ENCODE data around the gene FABP3.

FABP3 gene

DNA sequence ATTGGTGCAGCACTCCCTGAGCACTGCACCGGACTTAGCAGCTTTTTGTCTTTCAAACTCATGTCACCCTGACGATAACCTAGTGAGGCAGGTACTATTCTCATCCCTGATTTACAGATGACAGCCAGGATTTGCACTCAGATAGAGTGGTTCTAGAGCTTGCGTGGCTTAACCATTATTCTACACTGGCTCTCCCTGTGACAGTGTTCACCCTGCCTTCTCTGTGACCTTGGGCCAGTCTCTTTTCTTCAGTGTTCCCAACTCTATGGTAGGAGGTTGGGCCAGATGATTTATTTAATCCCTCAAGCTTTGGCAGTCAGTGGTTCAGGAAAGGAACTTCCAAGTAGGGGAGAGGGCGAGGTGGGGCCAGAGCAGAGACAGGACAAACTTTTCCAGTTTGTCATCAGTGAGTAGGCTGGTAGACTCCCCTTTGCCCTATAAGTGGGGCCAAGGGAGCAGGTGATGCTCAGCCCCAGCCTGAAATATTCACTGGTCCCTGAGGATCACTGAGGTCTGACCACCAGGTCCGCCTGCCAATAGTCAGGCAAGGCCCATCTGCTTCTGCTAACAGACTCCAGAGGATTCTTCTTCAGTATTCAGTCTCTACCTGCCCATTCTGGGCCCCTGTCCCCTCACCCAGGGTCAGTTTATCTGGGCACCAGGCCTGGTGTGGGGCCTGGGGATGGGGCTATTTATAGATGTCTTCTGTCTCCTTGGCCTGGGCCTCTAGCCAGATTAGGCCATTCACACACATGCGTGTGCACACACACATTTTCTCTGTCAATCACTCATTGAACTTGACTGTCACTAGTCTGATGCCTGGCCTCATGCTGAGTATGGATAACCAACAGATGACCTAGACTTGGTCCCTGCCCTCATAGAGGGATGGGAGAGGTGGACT lies 8.8 kb upstream of the FABP3 start:
- 94% methylated on average over 5 of the region's 6 CpGs for WGBS (ENCODE audit: insufficient coverage)
- peaks cover 0 to 2% (median 0%) of the 10 kb centered on the region in 5 experiments for H3K27me3 ChIP-seq (replicated peaks in 2 of 5; ENCODE audit: control insufficient read depth in 4 of 5, insufficient read depth in 5 of 5, low read length in 4 of 5)
- ChIA-PET POLR2A (no interaction called here), CTCF (interaction anchor here (0.7 kb wide), 1 partner anchor 12 kb away, joined by 3 read pairs; no protein-coding TSS in a partner anchor)
- H3K4me3 ChIP-seq (ENCODE audit: control insufficient read depth in 1 of 7, extremely low read depth in 1 of 7, insufficient read depth in 4 of 7, low read depth in 2 of 7, low read length in 6 of 7), result no peak overlapping the region
- H3K27ac ChIP-seq (ENCODE audit: insufficient read depth in 1 of 2, low read depth in 1 of 2, low read length in 2 of 2, poor library complexity in 1 of 2, severe bottlenecking in 2 of 2), result no peak overlapping the region
- no peak for DNase-seq
- no peaks in the 10 kb centered on the region for H3K36me3 ChIP-seq (ENCODE audit: control insufficient read depth in 4 of 4, insufficient read depth in 4 of 4, low read length in 3 of 4)
- H3K4me1 ChIP-seq (ENCODE audit: control extremely low read depth in 1 of 4, control insufficient read depth in 4 of 4, insufficient read depth in 4 of 4, low read length in 3 of 4), result no peaks in the 10 kb centered on the region
- H3K9me3 ChIP-seq (ENCODE audit: control extremely low read depth in 1 of 5, control insufficient read depth in 4 of 5, insufficient read depth in 2 of 5, low read depth in 1 of 5, low read length in 4 of 5), result no peaks in the 10 kb centered on the region

DNA sequence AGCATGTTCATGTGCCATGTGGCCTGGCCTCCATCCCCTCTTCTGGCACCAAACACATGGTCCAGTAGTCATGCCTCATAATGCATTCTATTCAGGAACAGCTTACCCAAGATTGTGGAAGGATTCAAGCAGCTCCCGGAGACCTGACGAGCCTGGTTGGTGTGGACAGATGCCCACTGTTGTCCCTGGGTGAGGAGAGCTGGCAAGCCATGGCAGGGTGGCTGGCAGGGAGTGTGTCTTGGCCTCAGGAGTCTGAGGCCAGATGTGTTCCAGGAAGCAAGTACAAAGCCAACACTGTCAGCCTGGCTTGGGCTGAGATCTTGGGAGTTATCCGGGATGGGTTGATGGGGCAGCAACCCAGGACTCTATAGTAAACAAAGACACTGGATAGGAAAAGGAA lies 7.3 kb upstream of the FABP3 start:
- Histone ChIP-seq H3K4me3 (ENCODE audit: control insufficient read depth in 1 of 7, extremely low read depth in 1 of 7, insufficient read depth in 4 of 7, low read depth in 2 of 7, low read length in 6 of 7) (no peak overlapping the region), H3K27ac (ENCODE audit: insufficient read depth in 1 of 2, low read depth in 1 of 2, low read length in 2 of 2, poor library complexity in 1 of 2, severe bottlenecking in 2 of 2) (no peak overlapping the region), H3K27me3 (replicated peaks in 2 of 5; ENCODE audit: control insufficient read depth in 4 of 5, insufficient read depth in 5 of 5, low read length in 4 of 5) (peaks cover 0 to 2% (median 0%) of the 10 kb centered on the region in 5 experiments), H3K36me3 (ENCODE audit: control insufficient read depth in 4 of 4, insufficient read depth in 4 of 4, low read length in 3 of 4) (no peaks in the 10 kb centered on the region), H3K4me1 (ENCODE audit: control extremely low read depth in 1 of 4, control insufficient read depth in 4 of 4, insufficient read depth in 4 of 4, low read length in 3 of 4) (no peaks in the 10 kb centered on the region), H3K9me3 (ENCODE audit: control extremely low read depth in 1 of 5, control insufficient read depth in 4 of 5, insufficient read depth in 2 of 5, low read depth in 1 of 5, low read length in 4 of 5) (no peaks in the 10 kb centered on the region)
- WGBS (ENCODE audit: insufficient coverage), result 100% methylated on average over 3 of the region's 3 CpGs
- no peak for DNase-seq
- CTCF ChIA-PET, result interaction anchor here (0.9 kb wide), 1 partner anchor 195 kb away, joined by 3 read pairs; no protein-coding TSS in a partner anchor
- POLR2A ChIA-PET, result no interaction called here

DNA sequence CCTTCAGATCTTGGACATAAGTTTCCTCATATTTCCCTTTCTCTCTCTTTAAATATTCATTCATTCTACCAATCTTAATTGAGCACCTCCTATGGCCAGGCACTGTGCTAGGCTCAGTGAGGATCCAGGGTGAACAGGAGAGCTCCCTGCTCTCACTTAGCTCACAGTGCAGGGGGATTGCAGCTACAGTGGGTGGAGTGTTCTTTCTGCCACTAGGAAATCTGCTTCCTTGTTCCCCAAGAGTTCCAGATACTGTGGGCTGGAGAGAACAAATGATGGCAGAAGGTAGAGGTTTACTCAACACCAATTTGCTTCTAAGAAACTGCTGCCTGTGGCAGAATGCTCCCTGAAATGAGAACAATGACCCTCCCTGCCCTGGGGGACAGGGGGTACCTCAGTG lies 5.1 kb upstream of the FABP3 start:
- peaks cover 0 to 2% (median 0%) of the 10 kb centered on the region in 5 experiments for H3K27me3 ChIP-seq (replicated peaks in 2 of 5; ENCODE audit: control insufficient read depth in 4 of 5, insufficient read depth in 5 of 5, low read length in 4 of 5)
- no peak for DNase-seq
- H3K27ac ChIP-seq (ENCODE audit: insufficient read depth in 1 of 2, low read depth in 1 of 2, low read length in 2 of 2, poor library complexity in 1 of 2, severe bottlenecking in 2 of 2), result no peak overlapping the region
- H3K36me3 ChIP-seq (ENCODE audit: control insufficient read depth in 4 of 4, insufficient read depth in 4 of 4, low read length in 3 of 4), result no peaks in the 10 kb centered on the region
- no peak overlapping the region for H3K4me3 ChIP-seq (ENCODE audit: control insufficient read depth in 1 of 7, extremely low read depth in 1 of 7, insufficient read depth in 4 of 7, low read depth in 2 of 7, low read length in 6 of 7)
- ChIA-PET POLR2A (no interaction called here), CTCF (interaction anchor here (2.8 kb wide), 1 partner anchor 17 kb away, joined by 8 read pairs; no protein-coding TSS in a partner anchor)
- H3K9me3 ChIP-seq (ENCODE audit: control extremely low read depth in 1 of 5, control insufficient read depth in 4 of 5, insufficient read depth in 2 of 5, low read depth in 1 of 5, low read length in 4 of 5), result no peaks in the 10 kb centered on the region
- peaks cover 0 to 10% (median 9%) of the 10 kb centered on the region in 4 experiments for H3K4me1 ChIP-seq (ENCODE audit: control extremely low read depth in 1 of 4, control insufficient read depth in 4 of 4, insufficient read depth in 4 of 4, low read length in 3 of 4)

DNA sequence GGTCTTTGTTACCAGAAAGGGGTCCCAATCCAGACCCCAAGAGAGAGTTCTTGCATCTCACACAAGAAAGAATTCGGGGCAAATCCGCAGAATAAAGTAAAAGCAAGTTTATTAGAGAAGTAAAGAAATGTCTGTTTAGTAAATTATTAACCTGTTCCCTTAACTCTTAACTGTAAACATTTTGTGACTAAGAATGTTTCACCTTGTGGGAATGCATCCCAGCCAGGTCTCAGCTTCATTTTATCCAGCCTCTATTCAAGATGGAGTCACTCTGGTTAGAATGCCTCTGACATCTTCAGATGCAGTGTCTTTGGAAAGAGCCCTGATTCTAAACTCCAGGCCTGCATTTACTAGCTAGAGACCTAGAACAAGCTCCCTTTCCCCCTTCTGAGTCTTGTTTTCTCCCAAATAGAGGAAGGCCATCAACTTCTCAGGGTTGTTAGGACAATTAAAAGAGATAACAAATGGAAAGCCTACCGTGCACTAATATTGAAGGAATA lies 4.5 kb upstream of the FABP3 start:
- Histone ChIP-seq H3K9me3 (ENCODE audit: control extremely low read depth in 1 of 5, control insufficient read depth in 4 of 5, insufficient read depth in 2 of 5, low read depth in 1 of 5, low read length in 4 of 5) (no peaks in the 10 kb centered on the region), H3K4me3 (ENCODE audit: control insufficient read depth in 1 of 7, extremely low read depth in 1 of 7, insufficient read depth in 4 of 7, low read depth in 2 of 7, low read length in 6 of 7) (no peak overlapping the region), H3K36me3 (ENCODE audit: control insufficient read depth in 4 of 4, insufficient read depth in 4 of 4, low read length in 3 of 4) (no peaks in the 10 kb centered on the region), H3K27me3 (replicated peaks in 2 of 5; ENCODE audit: control insufficient read depth in 4 of 5, insufficient read depth in 5 of 5, low read length in 4 of 5) (peaks cover 0 to 8% (median 0%) of the 10 kb centered on the region in 5 experiments), H3K27ac (ENCODE audit: insufficient read depth in 1 of 2, low read depth in 1 of 2, low read length in 2 of 2, poor library complexity in 1 of 2, severe bottlenecking in 2 of 2) (no peak overlapping the region), H3K4me1 (ENCODE audit: control extremely low read depth in 1 of 4, control insufficient read depth in 4 of 4, insufficient read depth in 4 of 4, low read length in 3 of 4) (peaks cover 0 to 15% (median 13%) of the 10 kb centered on the region in 4 experiments)
- no peak for DNase-seq
- no CpG with 5 or more reads among the region's 3 CpGs for WGBS (ENCODE audit: insufficient coverage)
- POLR2A ChIA-PET, result no interaction called here
- CTCF ChIA-PET, result interaction anchor here (2.8 kb wide), 1 partner anchor 17 kb away, joined by 8 read pairs; no protein-coding TSS in a partner anchor

DNA sequence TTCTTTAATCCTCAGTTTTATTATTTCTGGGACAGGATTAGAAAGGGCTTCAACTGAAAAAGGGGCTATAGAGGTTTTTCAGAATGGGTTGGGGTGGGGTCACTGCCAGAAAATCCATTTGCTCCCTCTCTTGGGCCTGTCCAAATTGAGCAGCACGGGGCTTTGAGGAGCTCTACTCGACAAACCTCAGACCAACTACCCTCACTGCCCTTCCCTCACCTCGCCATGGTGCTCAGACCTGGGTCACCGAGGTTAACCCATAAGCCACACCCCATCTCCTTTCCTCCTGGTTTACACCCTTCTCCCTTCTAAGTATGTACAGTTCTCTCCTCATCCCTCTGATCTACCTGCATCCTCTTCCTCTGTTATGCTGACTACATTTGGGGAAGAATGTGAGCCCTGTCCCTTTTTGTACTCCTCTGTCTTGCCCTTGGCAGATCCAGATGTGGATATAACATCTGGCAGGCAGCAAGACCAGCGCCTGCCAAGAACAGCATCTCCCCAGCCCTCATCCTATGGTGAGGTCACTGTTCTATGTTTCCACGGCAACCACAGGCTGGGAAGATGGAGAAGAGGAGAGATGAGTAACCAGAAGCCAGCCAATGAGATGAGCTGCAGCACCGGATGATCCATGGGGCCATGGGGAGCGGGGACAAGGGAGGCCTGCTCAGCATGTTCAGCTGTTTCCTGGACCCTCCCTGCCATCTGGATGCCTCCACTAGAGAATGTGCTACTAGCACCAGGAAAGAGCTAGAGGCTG lies 3.7 kb upstream of the FABP3 start:
- peaks cover 0 to 16% (median 13%) of the 10 kb centered on the region in 4 experiments for H3K4me1 ChIP-seq (ENCODE audit: control extremely low read depth in 1 of 4, control insufficient read depth in 4 of 4, insufficient read depth in 4 of 4, low read length in 3 of 4)
- CTCF ChIA-PET, result interaction anchor here (2.8 kb wide), 1 partner anchor 18 kb away, joined by 8 read pairs; no protein-coding TSS in a partner anchor

DNA sequence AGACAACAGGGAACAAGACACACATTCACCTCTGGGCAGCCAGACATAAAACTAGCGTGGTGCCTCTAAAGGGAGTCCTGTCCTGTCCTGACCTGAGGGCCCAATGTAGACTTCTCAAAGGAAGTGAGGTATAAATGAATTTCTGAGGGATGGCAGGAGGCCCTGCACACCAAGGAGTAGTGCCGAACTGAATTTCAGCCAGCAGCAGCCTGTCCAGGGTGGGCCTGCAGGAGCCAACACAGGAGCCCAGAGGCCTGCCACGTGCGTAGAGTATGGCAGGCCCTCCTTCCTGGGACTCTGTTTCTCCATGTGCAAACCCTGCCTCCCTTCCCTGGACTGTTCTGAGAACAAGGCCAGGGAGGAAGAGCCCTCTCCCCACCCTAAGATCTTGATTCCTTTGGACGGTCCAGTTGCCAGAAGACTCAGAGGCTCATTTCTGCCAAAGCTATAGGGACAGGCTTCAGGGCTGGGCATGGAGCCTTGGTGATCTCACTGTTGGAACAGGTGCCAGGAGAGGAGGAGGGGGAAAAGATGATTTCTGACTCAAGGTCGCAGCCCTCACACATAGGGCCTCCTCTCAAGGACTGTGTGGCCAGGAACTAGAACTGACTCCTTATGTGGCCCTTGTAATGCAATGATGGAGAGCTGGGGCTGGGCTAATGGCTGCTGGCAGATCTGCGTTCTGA lies 1.8 kb upstream of the FABP3 start:
- H3K27ac ChIP-seq (ENCODE audit: insufficient read depth in 1 of 2, low read depth in 1 of 2, low read length in 2 of 2, poor library complexity in 1 of 2, severe bottlenecking in 2 of 2), result no peak overlapping the region
- no peak for DNase-seq
- ChIA-PET CTCF (interaction anchor here (1.3 to 2.0 kb wide), 2 partner anchors 9 to 49 kb away, joined by 3 to 9 read pairs; no protein-coding TSS in a partner anchor), POLR2A (no interaction called here)
- no peaks in the 10 kb centered on the region for H3K9me3 ChIP-seq (ENCODE audit: control extremely low read depth in 1 of 5, control insufficient read depth in 4 of 5, insufficient read depth in 2 of 5, low read depth in 1 of 5, low read length in 4 of 5)
- no peaks in the 10 kb centered on the region for H3K36me3 ChIP-seq (ENCODE audit: control insufficient read depth in 4 of 4, insufficient read depth in 4 of 4, low read length in 3 of 4)
- peaks cover 0 to 12% (median 0%) of the 10 kb centered on the region in 5 experiments for H3K27me3 ChIP-seq (replicated peaks in 2 of 5; ENCODE audit: control insufficient read depth in 4 of 5, insufficient read depth in 5 of 5, low read length in 4 of 5)
- 96% methylated on average over 6 of the region's 7 CpGs for WGBS (ENCODE audit: insufficient coverage)
- no peak overlapping the region for H3K4me3 ChIP-seq (ENCODE audit: control insufficient read depth in 1 of 7, extremely low read depth in 1 of 7, insufficient read depth in 4 of 7, low read depth in 2 of 7, low read length in 6 of 7)
- H3K4me1 ChIP-seq (ENCODE audit: control extremely low read depth in 1 of 4, control insufficient read depth in 4 of 4, insufficient read depth in 4 of 4, low read length in 3 of 4), result peaks cover 0 to 16% (median 13%) of the 10 kb centered on the region in 4 experiments

More for the DNA sequence above, 3.7 kb upstream of the FABP3 start:
- no peak overlapping the region for H3K4me3 ChIP-seq (ENCODE audit: control insufficient read depth in 1 of 7, extremely low read depth in 1 of 7, insufficient read depth in 4 of 7, low read depth in 2 of 7, low read length in 6 of 7)
- no peaks in the 10 kb centered on the region for H3K9me3 ChIP-seq (ENCODE audit: control extremely low read depth in 1 of 5, control insufficient read depth in 4 of 5, insufficient read depth in 2 of 5, low read depth in 1 of 5, low read length in 4 of 5)
- POLR2A ChIA-PET, result no interaction called here
- no peak overlapping the region for H3K27ac ChIP-seq (ENCODE audit: insufficient read depth in 1 of 2, low read depth in 1 of 2, low read length in 2 of 2, poor library complexity in 1 of 2, severe bottlenecking in 2 of 2)
- 98% methylated on average over 7 of the region's 8 CpGs for WGBS (ENCODE audit: insufficient coverage)
- peaks cover 0 to 12% (median 0%) of the 10 kb centered on the region in 5 experiments for H3K27me3 ChIP-seq (replicated peaks in 2 of 5; ENCODE audit: control insufficient read depth in 4 of 5, insufficient read depth in 5 of 5, low read length in 4 of 5)
- DNase-seq, result no peak
- H3K36me3 ChIP-seq (ENCODE audit: control insufficient read depth in 4 of 4, insufficient read depth in 4 of 4, low read length in 3 of 4), result no peaks in the 10 kb centered on the region

Data from common myeloid progenitor, CD34-positive (primary cell).